ENCODE results near the gene CXCR2.
"Not testable (repeated sequence)": the region's sequence is repeated elsewhere in the genome, so short reads cannot be mapped to it uniquely, and the experiment has no call there.

Gene CXCR2

DNA sequence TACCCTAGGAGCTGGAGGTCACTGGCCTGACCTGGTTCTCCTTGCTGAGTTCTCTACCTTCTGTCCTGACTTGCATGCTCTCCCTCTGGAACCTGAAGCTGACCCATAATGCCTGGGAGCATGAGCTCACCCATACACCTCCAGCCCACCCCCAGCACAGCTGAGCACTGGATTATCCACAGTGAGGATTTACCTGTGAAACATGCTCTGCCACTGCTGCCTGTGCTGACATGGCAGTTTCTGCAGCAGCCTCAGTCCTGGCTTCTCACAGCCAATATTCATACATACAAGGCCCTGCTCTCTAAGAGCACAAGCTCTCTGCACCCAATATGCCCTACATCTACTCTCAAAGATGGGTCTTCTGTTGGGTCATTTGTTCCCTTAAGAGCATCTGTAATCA is 5.0 kb downstream of the CXCR2 start:
- DNase-seq = no peak

GRCh38 chr2:218137514-218137913 is 11.7 kb downstream of the CXCR2 start:
- DNase-seq = no peak

DNA sequence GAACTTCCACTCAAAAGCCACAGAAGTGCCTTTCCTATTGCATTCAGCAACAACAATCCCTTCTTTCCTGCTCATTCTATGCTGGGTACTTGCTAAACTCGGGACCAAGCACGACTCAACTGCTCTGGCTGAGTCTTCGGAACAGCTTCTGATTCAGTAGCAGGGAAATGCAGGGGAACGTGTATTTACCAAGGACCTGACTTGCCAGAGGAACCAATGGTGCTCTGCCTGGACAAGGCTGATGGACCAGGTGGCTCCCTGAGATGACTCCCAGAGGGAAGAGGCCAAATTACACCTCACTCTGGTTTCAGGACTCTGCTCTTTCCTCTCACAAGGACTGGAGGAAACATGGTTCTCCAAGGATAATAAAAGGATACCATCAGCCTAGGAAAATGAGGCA is 12.2 kb downstream of the CXCR2 start:
- DNase-seq = no peak

GRCh38 chr2:218145124-218145523 is 19.3 kb downstream of the CXCR2 start:
- DNase-seq = no peak

GRCh38 chr2:218146056-218146455 is 20.2 kb downstream of the CXCR2 start:
- no peak for DNase-seq

DNA sequence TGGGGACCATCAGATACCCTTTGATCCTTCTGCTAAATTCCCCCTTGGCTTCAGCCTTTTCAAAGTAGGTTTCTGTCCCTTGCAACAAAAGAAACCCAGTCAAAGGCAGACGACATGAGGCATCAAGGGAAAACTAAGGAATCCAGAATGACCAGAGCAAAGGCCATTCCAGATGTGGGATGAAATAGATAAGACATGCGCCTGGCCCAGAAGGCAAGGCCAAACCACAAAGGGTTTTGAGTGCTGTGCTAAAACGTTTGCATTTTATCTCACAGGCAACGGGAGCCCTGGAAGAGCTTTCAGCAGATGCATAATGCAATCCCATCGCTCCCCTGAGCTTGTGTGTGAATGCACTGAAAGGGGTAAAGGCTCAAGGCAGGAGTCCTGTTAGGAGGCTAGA is 23.3 kb downstream of the CXCR2 start:
- DNase-seq = no peak

DNA sequence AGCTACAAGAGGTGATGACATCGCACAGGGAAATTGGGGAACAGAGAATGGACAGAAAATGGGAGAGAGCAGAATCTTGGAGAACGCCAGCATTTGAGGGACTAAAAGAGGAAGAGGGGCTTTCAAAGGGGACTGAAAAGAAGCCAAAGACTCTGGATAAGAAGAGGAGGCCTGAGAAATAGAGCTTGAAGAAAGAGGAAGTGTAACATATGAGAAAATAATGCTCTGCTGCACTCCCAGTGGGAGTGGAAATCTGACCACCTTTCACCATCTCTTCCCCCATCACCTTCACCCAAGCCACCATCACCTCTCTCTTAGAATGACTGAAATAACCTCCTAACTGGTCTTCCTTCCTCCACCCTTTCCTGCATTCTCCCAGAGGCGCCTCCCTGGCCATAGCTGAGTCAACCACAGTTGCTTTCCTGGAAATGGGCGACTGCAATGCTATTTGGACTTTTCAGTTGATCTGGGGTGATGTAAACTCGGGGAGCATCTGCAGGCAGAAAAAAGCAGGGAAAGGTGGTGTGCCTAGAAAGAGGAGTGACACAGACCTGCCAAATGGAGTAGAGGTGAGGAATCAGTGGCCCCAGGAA is 24.1 kb downstream of the CXCR2 start:
- DNase-seq = no peak

DNA sequence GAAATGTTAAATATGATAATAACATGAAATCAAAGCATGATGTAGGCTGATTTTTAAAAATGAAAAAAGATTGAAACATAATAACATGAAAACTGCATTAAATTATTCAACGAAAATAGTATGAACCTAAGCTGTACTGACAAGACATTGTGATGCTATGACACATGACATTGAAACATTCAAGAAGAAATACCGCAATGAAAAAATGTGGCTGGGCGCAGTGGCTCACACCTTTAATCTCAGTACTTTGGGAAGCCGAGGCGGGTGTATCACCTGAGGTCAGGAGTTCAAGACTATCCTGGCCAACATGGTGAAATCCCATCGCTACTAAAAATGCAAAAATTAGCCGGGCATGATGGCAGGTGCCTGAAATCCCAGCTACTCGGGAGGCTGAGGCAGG is 26.3 kb downstream of the CXCR2 start:
- no peak for DNase-seq

DNA sequence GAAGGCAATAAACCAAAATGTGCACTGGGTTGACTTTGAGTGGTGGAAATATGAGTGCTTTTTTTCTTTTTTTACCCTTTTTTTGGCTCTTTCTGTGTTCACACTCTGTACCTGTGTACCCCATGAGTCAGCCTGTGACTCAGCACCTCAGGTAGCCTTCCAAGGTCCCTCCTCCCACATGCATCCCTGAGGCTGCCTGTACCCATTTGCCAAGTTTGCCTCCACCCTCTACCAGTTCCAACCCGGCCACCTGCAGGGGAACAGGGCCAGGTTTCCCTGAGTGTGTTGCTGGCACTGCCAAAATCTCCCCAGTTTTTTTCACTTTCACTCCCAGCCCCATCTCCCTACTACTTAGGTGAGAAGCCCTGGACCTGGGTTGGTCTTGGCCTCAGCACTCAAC is 26.9 kb downstream of the CXCR2 start:
- DNase-seq = no peak

DNA sequence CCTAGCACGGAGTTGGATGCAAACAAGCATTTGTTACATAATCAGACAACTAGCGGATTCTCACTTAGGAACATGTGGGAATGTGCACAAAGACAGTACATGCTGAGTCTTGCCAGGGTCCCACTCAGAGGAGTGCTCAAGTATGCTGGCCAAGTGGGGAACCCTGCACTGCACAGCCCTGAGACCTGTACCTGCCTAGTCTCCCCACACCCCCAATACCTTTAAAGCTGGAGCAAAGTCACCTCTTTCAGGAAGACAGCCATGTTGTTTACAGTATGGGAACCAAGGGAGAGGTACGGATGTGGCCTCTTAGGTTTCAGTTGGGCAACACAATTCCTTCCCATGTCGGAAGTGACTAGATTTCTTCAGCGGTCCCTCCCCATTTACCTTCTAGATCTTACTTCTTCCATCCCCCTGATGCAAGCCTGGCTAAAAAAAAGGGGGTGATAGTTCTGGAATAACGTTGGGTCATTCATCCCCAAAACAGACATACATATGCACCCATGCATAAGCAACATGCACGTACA is 30.2 kb downstream of the CXCR2 start:
- no peak for DNase-seq

DNA sequence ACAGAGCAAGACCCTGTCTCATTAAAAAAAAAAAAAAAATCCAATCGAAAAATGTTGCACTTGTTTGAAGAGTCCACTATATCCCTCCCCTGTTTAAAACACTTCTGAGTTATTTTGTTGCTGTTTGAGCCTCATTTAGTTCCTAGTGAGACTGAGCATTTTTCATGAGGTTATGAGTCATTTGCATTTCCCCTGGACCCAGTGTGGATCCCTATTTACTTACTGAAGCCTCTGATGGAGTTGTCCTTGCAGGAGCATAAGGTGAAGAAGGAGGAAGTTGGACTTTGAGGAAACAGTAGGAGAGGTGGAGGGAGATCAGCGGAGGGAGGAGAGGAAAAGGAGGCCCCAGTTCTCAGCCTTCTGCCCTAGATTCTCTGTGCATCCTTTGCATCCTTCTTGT is 35.8 kb downstream of the CXCR2 start:
- no peak for DNase-seq

- no peak for DNase-seq
Observed at GRCh38 chr2:218162814-218163213, 37.0 kb downstream of the CXCR2 start.

DNA sequence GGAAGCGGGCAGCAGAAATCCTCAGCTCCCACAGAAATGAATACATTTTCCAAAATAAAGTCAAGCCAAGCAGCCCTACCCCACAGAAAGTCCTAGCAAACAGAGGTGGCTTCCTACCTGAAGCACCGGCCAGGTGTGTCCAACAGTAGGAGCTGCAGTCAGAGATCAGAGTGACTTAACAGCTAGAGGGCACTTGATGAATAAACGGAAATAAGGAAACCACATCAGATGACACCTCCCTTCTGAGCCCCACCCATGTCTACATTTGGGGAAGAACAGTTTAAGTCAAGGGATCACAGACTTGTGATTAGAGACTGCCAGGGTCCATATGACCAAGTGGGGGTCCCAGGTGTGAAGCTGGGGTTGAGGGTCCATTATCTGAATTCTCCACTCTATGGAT is 41.0 kb downstream of the CXCR2 start, which contains the start of gene CXCR1:
TSS of gene CXCR1 (minus strand) at position 172 of the 400 bp plus-strand sequence. CDS start 1,751 bp downstream, outside the sequence.
- no peak for DNase-seq

- no peak for DNase-seq
Observed at GRCh38 chr2:218168016-218168415, 42.2 kb downstream of the CXCR2 start.

DNA sequence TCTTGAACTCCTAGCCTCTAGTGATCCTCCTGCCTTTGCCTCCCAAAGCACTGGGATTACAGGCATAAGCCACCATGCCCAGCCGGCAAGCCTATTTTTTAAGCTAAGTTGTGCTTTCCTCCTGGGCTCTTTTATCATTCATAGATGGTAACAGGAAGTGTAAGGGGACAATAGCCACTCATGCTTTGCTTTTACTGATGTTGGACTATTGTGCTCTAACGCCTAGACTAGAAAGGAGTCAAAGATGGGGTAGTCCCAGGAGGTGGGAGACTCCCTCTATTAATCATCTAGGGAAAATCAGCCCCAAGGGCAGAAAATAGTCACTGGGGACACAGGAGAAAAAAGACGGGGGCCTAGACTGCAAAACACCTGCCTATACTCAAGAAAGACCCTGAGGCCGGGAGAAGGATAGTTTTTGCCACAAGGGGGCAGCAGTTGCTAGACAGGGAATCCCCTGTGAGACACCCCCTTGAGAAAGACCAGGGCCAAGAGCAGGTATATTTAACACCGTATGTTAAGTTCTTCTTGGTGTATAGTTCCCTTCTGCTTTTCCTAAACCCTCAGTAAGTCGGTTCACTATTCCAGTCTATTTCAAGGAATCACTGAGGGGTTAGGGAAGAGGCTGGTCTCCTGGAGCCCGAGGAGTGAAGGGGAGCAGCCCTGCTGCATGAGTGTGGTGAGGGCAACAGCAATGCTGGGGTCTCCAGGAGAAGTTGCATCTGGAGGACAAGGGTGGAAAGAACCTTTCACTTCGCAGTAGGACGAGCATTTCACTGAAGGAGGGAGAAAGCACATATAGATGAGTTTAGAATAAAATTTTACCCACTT is 43.0 kb downstream of the CXCR2 start:
- peak; percentile 20 to 35 for DNase-seq

GRCh38 chr2:218169757-218170546 is 44.1 kb downstream of the CXCR2 start:
- DNase-seq = no peak

GRCh38 chr2:218171744-218172143 is 45.9 kb downstream of the CXCR2 start:
- not testable (repeated sequence) for DNase-seq

DNA sequence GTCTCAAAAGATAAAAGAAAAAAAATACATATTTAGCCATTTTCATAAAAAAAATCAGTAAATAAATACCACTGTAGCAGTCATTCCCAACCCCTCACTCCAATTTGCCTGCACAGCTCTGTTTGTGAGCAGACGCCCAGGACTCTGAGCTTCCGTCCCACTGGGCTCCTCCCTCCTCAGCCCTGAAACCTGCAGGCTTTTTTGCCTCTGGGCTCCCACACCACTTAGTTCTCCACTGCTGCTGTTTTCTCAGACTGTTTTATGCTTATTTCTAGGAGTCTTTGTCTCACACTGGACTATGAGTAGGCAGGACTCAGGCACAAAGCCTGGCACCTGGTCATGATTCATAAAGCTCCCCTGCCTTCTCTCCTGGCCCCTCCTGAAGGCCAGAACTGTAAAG is 47.0 kb downstream of the CXCR2 start:
- no peak for DNase-seq

DNA sequence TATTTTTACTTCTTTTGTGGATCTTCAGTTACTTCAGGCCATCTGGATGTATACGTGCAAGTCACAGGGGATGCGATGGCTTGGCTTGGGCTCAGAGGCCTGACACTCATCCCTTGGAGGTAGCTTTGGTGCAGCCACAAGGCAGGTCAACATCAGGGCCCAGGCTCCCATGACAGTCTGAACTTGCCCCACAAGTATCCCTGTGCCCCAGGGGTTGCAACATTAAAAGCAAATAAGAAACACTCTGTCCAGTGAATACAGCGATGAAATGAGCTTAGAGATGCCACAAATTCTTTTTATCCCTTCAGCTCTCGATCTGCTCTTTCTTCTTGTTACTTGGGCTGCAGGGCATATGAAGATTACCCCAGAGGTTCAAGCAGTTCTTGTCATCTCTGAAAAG is 54.0 kb downstream of the CXCR2 start:
- no peak for DNase-seq

DNA sequence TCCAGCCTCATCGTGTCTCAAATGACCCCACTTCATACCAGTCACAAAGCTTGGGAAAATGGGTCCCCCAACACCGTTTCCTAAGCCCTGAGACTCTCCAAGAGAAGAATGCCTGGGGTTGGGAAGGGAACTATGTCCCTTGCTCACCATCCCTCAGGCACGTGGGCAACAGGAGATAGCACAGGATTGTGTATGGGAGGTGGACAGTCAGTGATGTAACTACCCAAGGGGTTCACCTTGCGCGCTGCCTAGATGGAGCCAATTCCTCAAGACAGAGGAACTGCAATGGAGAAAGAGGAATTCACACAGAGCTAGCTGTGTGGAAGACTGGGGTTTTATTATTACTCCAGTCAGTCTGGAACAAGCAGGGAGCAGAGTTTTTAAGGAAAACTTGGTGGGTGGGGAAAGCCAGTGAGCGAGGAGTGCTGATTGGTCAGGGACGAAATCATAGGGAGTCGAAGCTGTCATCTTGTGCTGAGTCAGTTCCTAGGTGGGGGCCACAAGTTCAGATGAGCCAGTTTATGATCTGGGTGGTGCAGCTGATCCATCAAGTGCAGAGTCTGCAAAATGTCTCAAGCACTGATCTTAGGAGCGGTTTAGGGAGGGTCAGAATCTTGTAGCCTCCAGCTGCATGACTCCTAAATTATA is 54.8 kb downstream of the CXCR2 start:
- DNase-seq = no peak

DNA sequence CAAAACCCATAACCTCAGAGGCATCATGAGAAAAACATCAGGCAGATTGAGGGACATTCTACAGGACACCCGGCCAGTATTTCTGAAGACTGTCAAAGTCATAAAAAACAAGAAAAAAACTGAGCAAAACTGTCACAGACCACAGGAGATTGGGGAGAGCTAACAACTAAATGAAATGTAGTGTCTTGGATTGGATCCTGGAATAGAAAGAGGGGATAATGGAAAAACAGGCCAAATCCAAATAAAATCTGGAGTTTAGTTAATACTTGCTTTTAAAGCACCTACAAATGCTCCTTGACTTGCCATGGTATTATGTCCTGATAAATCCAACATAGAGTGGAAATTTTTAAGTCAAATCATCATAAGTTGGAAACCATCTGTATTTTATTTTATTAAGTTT is 58.5 kb downstream of the CXCR2 start:
- DNase-seq = no peak

DNA sequence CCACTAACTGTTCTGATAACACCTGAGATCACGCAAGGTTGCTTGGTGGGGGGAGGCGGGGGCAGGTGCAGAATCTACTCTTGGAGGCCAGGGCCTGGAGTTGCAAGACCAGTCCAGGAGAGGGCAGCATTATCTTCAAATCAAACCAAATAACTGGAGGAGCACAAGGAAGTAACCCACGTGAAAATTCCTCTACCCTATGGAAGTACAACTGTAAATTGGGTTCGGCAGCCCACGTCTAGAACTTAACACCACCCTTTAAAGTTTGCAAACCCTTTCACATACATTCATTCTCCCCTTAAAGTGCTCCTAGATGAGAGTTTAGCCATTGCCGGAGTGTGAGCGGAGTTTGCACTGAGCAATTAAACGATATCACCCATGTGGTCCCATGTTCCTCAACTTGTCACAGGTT is 60.5 kb downstream of the CXCR2 start:
- peak; percentile 42 to 71 for DNase-seq
